ENCODE results near the gene CCDC160. TPM values are rescaled to one million over a fixed set of nuclear protein-coding genes. Genes with fewer than 3 reads are reported as not detected.
"Not testable (repeated sequence)": the region's sequence is repeated elsewhere in the genome, so short reads cannot be mapped to it uniquely, and the experiment has no call there.

Gene CCDC160
- total RNA-seq (not detected), polyA plus RNA-seq (0.34 TPM)
- long read RNA-seq, donor 1: 0 reads
- long read RNA-seq, donor 2: 0 reads
- long read RNA-seq, donor 3: 0 reads
- long read RNA-seq, donor 4, partial matches to known transcripts: 0 of 1 reads
- long read RNA-seq, donor 4, other reads (novel, unspliced or antisense): 0 of 1 reads

DNA sequence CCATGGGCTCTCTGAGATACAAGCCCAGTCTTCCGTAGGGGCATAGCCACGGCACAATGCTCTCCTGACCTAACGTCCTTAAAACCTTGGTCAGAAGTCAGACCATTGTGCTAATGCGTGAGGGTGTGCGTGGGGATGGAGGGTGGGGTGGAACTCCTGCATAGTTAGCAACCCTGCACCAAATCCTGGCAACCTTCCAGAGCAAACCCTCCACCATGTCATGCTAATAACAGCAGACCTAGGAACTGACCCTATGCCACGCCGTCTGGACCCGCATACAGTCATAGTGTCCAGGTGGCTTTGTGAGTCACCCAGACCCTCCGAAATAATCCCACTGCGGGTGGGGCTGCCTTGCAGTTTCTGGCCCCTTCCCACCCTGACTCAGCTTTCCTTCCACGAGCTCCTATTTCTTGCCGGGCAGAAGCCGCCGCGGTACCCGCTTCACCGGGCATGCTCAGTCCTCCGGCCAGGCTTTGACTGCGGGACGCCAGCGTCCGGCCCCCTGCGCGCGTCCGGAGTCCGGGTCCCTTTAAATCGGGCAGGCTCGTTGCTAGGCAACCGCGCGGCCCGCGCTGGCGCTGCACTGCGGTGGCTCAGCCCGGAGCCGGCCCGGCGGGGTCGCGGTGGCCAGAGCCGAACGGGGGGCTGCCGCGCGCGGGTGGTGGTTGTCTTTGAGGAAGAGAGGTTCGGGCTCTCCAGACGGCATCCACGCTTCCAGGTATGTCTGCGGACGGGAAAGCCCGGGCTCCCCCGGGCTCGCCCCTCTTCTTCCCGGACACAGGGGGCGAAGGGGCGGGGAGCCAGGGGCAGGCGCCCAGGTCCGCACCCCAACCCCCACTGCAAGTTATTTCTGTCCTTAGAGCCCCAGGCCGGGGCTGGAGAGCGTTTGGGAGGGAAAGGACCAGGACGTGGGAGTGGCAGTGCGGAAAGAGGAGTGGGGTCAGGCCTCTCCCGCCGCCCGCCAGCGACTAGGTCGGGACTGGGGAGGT lies at the start of gene CCDC160:
TSS of gene CCDC160 (plus strand) at position 557 of the 989 bp plus-strand sequence. CDS start 7,619 bp downstream, outside the sequence.
- DNase-seq (peak; percentile 61 to 85 (median 82)), ATAC-seq (peak; percentile 71 to 83)
- no peaks in the 10 kb centered on the region for H3K4me1 ChIP-seq (ENCODE audit: control insufficient read depth, insufficient read depth, low read length)
- no peaks in the 10 kb centered on the region for H3K27me3 ChIP-seq (ENCODE audit: control insufficient read depth, insufficient read depth)
- H3K27ac ChIP-seq (ENCODE audit: low read length): no peak within 1 kb of the TSS
- 5% methylated on average over 67 of the region's 70 CpGs for WGBS
- intact Hi-C loops (cut with DNase I): no loop called here
- H3K9me3 ChIP-seq (ENCODE audit: control insufficient read depth, low read length): no peaks in the 10 kb centered on the region
- H3K4me3 ChIP-seq (ENCODE audit: low read length): peak within 1 kb of the TSS; percentile 47

DNA sequence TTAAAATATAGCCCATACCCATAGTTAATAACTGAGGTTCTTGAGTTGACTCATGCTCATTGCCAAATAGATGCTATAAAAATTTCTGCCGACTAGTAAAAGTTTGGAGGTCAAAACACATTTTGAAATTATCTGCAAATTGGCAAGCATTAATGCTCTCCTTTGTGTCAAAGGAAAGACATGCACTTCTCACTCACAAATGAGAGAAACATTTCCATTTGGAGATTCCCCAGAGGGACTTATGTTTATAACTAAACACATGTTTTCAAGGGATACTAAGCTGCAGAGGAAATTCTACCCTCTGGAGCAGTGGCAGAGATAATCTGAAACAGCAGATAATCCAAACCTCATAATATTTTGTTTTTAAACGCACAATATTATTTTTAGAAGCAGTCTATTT lies 45.7 kb upstream of the CCDC160 start:
- 21% methylated on average over 2 of the region's 2 CpGs for WGBS
- DNase-seq: no peak
- intact Hi-C loops (cut with DNase I): no loop called here
- Histone ChIP-seq H3K27me3 (ENCODE audit: control insufficient read depth, insufficient read depth) (no peaks in the 10 kb centered on the region), H3K27ac (ENCODE audit: low read length) (no peak overlapping the region), H3K9me3 (ENCODE audit: control insufficient read depth, low read length) (no peaks in the 10 kb centered on the region), H3K4me3 (ENCODE audit: low read length) (no peak overlapping the region), H3K4me1 (ENCODE audit: control insufficient read depth, insufficient read depth, low read length) (no peaks in the 10 kb centered on the region)
- no peak for ATAC-seq

DNA sequence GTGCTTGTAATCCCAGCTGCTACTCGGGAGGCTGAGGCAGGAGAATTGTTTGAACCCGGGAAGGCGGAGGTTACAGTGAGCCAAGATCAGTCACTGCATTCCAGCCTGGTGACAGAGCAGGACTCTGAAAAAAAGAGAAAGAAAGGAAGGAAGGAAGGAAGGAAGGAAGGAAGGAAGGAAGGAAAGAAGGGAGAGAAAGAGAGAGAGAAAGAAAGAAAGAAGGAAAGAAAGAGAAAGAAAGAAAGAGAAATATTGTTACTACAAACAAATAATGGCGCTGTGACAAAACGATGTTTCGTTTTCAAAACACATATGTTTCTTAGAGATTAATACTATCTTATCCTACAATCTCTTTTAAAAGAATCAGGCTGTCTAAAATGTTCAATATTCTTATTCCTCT lies 42.1 kb upstream of the CCDC160 start:
- DNase-seq (no peak), ATAC-seq (no peak)
- WGBS: 86% methylated on average over 6 of the region's 6 CpGs

DNA sequence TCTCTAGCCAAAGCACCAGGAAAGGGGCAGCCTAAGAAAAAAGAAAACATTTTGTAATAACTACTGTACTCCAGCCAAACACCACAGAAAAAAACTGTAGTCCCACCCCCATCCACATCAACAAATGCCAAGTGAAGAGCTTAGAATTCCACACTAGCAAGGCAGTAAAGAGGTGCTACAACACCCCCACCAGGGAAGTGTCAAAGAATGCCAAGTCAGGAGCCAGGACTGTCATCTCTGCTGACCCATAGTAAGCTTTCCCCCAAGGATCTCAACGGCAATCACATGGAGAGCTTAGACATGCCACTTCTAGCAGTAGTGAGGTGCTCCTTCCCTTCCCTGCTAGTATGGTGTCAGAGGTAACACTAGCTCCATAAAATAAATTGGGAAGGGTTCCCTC lies 34.4 kb upstream of the CCDC160 start:
- intact Hi-C loops (cut with DNase I): no loop called here
- DNase-seq: no peak
- no peaks in the 10 kb centered on the region for H3K9me3 ChIP-seq (ENCODE audit: control insufficient read depth, low read length)
- no peak overlapping the region for H3K4me3 ChIP-seq (ENCODE audit: low read length)
- H3K27ac ChIP-seq (ENCODE audit: low read length): no peak overlapping the region
- no peaks in the 10 kb centered on the region for H3K27me3 ChIP-seq (ENCODE audit: control insufficient read depth, insufficient read depth)
- H3K4me1 ChIP-seq (ENCODE audit: control insufficient read depth, insufficient read depth, low read length): no peaks in the 10 kb centered on the region
- WGBS: 23% methylated on average over 1 of the region's 1 CpG
- no peak for ATAC-seq

More for the DNA sequence above, 42.1 kb upstream of the CCDC160 start:
- intact Hi-C loops (cut with DNase I): no loop called here
- Histone ChIP-seq H3K9me3 (ENCODE audit: control insufficient read depth, low read length) (no peaks in the 10 kb centered on the region), H3K27me3 (ENCODE audit: control insufficient read depth, insufficient read depth) (no peaks in the 10 kb centered on the region), H3K4me1 (ENCODE audit: control insufficient read depth, insufficient read depth, low read length) (no peaks in the 10 kb centered on the region), H3K27ac (ENCODE audit: low read length) (no peak overlapping the region), H3K4me3 (ENCODE audit: low read length) (no peak overlapping the region)

DNA sequence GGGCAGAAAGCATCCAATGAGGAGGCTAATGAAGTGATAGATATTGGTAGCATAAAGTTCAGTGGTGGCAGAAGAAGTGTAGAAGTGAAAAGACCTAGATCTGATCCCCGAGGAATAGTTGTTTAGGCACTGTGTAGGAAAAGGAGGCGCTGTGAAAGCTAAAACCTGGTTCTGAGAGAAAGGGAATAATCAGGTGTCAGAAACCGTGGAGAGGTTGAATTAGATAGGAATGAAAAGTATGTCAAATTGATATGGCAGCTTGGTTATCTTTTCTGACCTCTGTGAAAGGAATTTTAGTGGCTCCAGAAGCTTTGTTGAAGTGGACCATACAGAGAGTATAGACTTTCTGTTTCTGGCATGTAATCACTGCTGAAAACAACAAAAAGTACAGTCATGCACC lies 30.8 kb upstream of the CCDC160 start:
- no peak overlapping the region for H3K4me3 ChIP-seq (ENCODE audit: low read length)
- H3K27ac ChIP-seq (ENCODE audit: low read length): no peak overlapping the region
- no peak for ATAC-seq
- H3K27me3 ChIP-seq (ENCODE audit: control insufficient read depth, insufficient read depth): no peaks in the 10 kb centered on the region
- no peaks in the 10 kb centered on the region for H3K9me3 ChIP-seq (ENCODE audit: control insufficient read depth, low read length)
- 46% methylated on average over 3 of the region's 3 CpGs for WGBS
- no peak for DNase-seq
- no peaks in the 10 kb centered on the region for H3K4me1 ChIP-seq (ENCODE audit: control insufficient read depth, insufficient read depth, low read length)
- intact Hi-C loops (cut with DNase I): no loop called here

GRCh38 chrX:134210465-134210864 lies 26.5 kb upstream of the CCDC160 start:
- no peak for ATAC-seq
- intact Hi-C loops (cut with DNase I): no loop called here

GRCh38 chrX:134235236-134235635 lies 1.7 kb upstream of the CCDC160 start:
- Histone ChIP-seq H3K27me3 (ENCODE audit: control insufficient read depth, insufficient read depth) (no peaks in the 10 kb centered on the region), H3K4me1 (ENCODE audit: control insufficient read depth, insufficient read depth, low read length) (no peaks in the 10 kb centered on the region), H3K27ac (ENCODE audit: low read length) (no peak overlapping the region), H3K4me3 (ENCODE audit: low read length) (no peak overlapping the region), H3K9me3 (ENCODE audit: control insufficient read depth, low read length) (no peaks in the 10 kb centered on the region)
- DNase-seq: no peak
- no peak for ATAC-seq
- WGBS: 79% methylated on average over 4 of the region's 4 CpGs
- intact Hi-C loops (cut with DNase I): no loop called here

More at GRCh38 chrX:134210465-134210864, 26.5 kb upstream of the CCDC160 start:
- no peaks in the 10 kb centered on the region for H3K27me3 ChIP-seq (ENCODE audit: control insufficient read depth, insufficient read depth)
- H3K9me3 ChIP-seq (ENCODE audit: control insufficient read depth, low read length): no peaks in the 10 kb centered on the region
- no peak overlapping the region for H3K4me3 ChIP-seq (ENCODE audit: low read length)
- no peaks in the 10 kb centered on the region for H3K4me1 ChIP-seq (ENCODE audit: control insufficient read depth, insufficient read depth, low read length)
- no peak overlapping the region for H3K27ac ChIP-seq (ENCODE audit: low read length)
- DNase-seq: no peak

DNA sequence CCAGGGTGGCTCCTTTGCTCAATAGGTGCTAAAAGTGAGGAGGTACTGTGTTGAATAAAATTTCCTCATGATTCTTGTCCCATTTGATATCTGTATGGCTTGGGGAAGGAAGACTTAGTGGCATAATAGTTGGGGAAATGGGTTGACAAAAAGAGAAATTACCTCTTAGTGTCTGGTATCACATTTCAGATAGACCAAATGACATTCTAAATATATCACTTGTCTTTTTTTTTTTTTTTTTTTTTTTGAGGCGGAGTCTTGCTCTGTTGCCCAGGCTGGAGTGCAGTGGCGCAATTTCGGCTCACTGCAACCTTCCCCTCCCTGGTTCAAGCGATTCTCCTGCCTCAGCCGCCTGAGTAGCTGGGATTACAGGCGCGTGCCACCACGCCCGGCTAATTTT lies 1.2 kb downstream of the CCDC160 start:
- H3K27ac ChIP-seq (ENCODE audit: low read length); H3K9me3 ChIP-seq (ENCODE audit: control insufficient read depth, low read length); ATAC-seq; H3K4me3 ChIP-seq (ENCODE audit: low read length); H3K27me3 ChIP-seq (ENCODE audit: control insufficient read depth, insufficient read depth); H3K4me1 ChIP-seq (ENCODE audit: control insufficient read depth, insufficient read depth, low read length); intact Hi-C loops (cut with DNase I); DNase-seq: not testable (repeated sequence)
- WGBS: 93% methylated on average over 9 of the region's 9 CpGs

DNA sequence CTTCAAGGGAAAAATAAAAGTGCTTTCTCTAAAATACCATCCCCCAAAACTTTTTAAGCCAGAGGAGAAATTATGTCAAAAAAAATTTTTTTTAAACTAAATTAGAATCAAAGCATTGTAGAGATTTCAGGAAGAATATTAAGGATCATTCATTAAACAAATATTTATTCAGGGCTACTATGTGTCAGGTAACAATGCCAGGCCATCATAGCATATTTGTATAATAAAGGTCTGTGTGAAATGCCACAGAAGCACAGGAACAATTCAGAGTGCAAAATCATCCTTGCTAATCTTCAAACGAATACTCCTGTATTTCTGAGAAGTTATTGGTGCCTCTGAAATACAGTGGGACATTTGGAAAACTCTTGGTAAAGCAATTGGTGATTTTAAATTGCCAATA lies 2.0 kb downstream of the CCDC160 start:
- Histone ChIP-seq H3K27me3 (ENCODE audit: control insufficient read depth, insufficient read depth) (no peaks in the 10 kb centered on the region), H3K27ac (ENCODE audit: low read length) (no peak overlapping the region), H3K4me1 (ENCODE audit: control insufficient read depth, insufficient read depth, low read length) (no peaks in the 10 kb centered on the region), H3K4me3 (ENCODE audit: low read length) (no peak overlapping the region), H3K9me3 (ENCODE audit: control insufficient read depth, low read length) (no peaks in the 10 kb centered on the region)
- intact Hi-C loops (cut with DNase I): no loop called here
- no peak for DNase-seq
- ATAC-seq: no peak
- WGBS: 60% methylated on average over 1 of the region's 1 CpG

GRCh38 chrX:134240209-134240608 lies 3.2 kb downstream of the CCDC160 start:
- Histone ChIP-seq H3K27me3 (ENCODE audit: control insufficient read depth, insufficient read depth) (no peaks in the 10 kb centered on the region), H3K4me1 (ENCODE audit: control insufficient read depth, insufficient read depth, low read length) (no peaks in the 10 kb centered on the region), H3K4me3 (ENCODE audit: low read length) (no peak overlapping the region), H3K9me3 (ENCODE audit: control insufficient read depth, low read length) (no peaks in the 10 kb centered on the region), H3K27ac (ENCODE audit: low read length) (no peak overlapping the region)
- no peak for DNase-seq
- 55% methylated on average over 2 of the region's 2 CpGs for WGBS
- intact Hi-C loops (cut with DNase I): no loop called here
- ATAC-seq: no peak

DNA sequence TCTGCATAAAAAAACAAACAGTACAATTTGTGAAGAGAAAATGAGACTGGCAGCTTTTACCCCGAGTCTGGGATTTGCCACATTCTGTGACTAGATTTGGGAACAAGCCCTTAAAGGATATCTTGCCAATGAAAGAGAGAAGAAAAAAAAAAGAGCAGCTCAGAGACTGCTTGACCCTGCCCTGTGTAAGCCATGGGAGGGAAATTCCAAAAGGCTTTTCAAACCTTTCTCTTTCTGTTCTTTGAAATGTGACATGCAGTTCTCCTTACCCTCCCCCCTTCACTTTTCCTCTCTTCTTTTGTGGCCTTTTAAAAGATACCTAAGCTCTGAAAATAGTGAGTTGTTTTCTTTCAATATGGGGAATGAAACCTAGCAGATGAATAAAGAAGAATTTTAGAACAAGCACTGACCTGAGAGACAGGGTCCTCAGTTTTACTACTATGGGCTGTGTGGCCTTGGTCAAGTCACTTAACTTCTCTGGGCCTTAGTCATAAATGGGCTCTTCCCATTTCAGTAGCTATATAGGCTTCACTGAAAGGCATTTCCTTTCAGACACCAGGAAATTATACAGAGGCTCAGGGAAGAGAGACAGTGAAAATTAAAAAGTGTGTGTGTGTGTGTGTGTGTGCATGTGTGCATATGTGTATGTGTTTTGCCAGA lies 5.1 kb downstream of the CCDC160 start:
- intact Hi-C loops (cut with DNase I): no loop called here
- no peaks in the 10 kb centered on the region for H3K27me3 ChIP-seq (ENCODE audit: control insufficient read depth, insufficient read depth)
- 64% methylated on average over 1 of the region's 1 CpG for WGBS

More for the DNA sequence above, 5.1 kb downstream of the CCDC160 start:
- no peaks in the 10 kb centered on the region for H3K9me3 ChIP-seq (ENCODE audit: control insufficient read depth, low read length)
- H3K27ac ChIP-seq (ENCODE audit: low read length): no peak overlapping the region
- H3K4me3 ChIP-seq (ENCODE audit: low read length): no peak overlapping the region
- no peaks in the 10 kb centered on the region for H3K4me1 ChIP-seq (ENCODE audit: control insufficient read depth, insufficient read depth, low read length)
- ATAC-seq (no peak), DNase-seq (no peak)

All from right cardiac atrium (tissue), 5 donors.